Activated naive CD4-positive, alpha-beta T cell treated with anti-CD3 and anti-CD28 coated beads, Interleukin-2, amount 50 U/mL, for 24 hours (primary cell): ENCODE measurements around the gene TMEM147.

Experiments
- H3K27ac Mint-ChIP-seq: one replicate; pipeline ENCODE4 v1.8.0; 2021; ENCODE audit warnings: mild to moderate bottlenecking, mixed read lengths
- H3K27me3 Mint-ChIP-seq: one replicate; pipeline ENCODE4 v1.8.0; 2021; ENCODE audit warnings: mixed read lengths
- H3K36me3 Mint-ChIP-seq: one replicate; pipeline ENCODE4 v1.8.0; 2021; ENCODE audit warnings: mixed read lengths
- H3K4me1 Mint-ChIP-seq: one replicate; pipeline ENCODE4 v1.8.0; 2021; ENCODE audit warnings: mixed read lengths
- H3K4me3 Mint-ChIP-seq: one replicate; pipeline ENCODE4 v1.8.0; 2021; ENCODE audit warnings: mild to moderate bottlenecking, mixed read lengths
- H3K9me3 Mint-ChIP-seq: one replicate; pipeline ENCODE4 v1.8.0; 2021; ENCODE audit warnings: mixed read lengths

The TMEM147 gene

DNA sequence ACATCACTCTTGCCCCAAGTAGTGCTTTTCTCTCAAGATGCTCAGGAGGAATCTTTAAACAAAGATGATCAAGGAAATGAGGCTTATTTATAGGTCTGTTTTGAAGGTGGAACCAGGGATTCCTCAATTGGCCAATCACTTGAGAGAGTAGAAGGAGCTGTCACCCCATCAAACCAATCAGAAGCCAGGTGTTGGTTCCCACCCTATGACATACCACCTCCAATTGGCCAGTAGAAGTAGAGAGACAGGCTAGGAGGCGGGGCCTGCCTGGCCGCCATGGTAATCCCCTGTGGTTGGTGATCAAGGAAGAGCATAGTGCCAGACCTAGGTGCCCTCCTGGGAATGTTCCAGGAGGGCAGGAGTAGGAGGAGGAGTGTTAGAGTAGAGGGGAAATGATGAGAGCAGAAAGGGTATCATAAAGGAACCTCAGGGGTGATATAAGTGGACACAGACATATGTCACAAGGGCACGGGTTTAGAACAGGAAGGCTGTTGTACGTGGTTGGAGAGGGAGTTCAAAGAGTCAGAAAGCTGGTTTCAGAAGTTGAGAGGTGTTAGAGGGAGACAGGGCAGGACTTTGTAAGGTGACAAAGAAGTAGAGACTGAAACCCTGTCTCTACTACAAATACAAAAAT, 51.1 kb downstream of the TMEM147 start:
- Mint-ChIP-seq H3K36me3 (no peaks in the 10 kb centered on the region), H3K4me1 (no peaks in the 10 kb centered on the region), H3K27ac (no peak overlapping the region), H3K27me3 (peaks cover 3% of the 10 kb centered on the region), H3K9me3 (no peaks in the 10 kb centered on the region), H3K4me3 (no peak overlapping the region)
